Measurements from ENCODE around the gene SLC45A1. TPM values are rescaled to one million over a fixed set of nuclear protein-coding genes. Genes with fewer than 3 reads are reported as not detected.

SLC45A1 gene
- total RNA-seq, 2 donors from 2014 or later: 4.3 to 5.2 TPM

DNA sequence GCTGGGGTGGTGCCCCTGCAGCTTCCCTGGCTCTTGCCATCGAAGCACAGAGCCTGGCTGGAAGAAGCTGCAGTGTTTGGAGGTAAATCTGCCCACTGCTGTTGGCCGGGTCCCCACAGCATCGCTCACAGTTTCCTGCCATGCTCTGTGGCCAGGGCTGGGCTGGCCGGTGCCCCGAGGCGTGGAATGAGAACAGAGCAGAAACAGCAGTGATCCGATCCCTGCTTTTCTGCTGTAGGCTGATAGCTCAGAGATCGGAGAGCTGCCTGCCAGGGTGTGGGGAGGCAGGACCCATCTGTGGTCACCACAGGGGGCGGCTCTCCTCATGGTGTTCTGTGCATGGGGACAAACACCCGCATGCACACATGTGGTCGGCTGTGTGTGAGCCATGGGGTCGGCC is 11.5 kb downstream of the SLC45A1 start:
- Histone ChIP-seq H3K4me3 (no peak overlapping the region), H3K9me3 (no peaks in the 10 kb centered on the region), H3K27me3 (replicated peaks; ENCODE audit: insufficient read depth) (no peaks in the 10 kb centered on the region), H3K4me1 (replicated peaks) (no peaks in the 10 kb centered on the region), H3K36me3 (no peaks in the 10 kb centered on the region), H3K27ac (no peak overlapping the region)
- TF ChIP-seq POLR2A (IDR thresholded peaks at IDR 0.05): no peak
- intact Hi-C loops (cut with DNase I): no loop called here
- DNase-seq (ENCODE audit: low spot score): no peak
- WGBS: 86% methylated on average over 12 of the region's 12 CpGs

DNA sequence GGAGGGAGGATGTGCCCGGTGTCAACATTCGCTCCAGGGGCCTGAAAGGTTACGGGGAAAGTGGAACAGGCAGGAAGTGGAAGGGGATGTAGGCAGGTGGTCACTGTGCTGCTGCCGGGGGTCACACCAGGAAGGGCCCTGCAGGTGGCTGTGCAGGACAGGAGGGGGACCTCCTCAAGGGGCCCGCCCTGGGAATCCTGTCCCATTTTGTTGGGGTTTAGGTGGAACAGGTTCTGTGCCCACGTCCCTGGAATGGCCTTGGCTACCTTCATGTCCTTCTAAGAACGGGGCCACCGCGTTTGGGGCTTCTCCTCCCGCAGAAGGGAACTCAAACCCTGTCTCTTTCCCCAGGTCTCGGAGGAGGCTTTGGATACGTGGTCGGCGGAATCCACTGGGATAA is 11.9 kb downstream of the SLC45A1 start:
- DNase-seq (ENCODE audit: low spot score): no peak
- intact Hi-C loops (cut with DNase I): no loop called here
- WGBS: 92% methylated on average over 14 of the region's 14 CpGs
- TF ChIP-seq POLR2AphosphoS5 (IDR thresholded peaks at IDR 0.05): no peak
- no peak for TF ChIP-seq POLR2A (IDR thresholded peaks at IDR 0.05)
- TF ChIP-seq, protein P1, sequence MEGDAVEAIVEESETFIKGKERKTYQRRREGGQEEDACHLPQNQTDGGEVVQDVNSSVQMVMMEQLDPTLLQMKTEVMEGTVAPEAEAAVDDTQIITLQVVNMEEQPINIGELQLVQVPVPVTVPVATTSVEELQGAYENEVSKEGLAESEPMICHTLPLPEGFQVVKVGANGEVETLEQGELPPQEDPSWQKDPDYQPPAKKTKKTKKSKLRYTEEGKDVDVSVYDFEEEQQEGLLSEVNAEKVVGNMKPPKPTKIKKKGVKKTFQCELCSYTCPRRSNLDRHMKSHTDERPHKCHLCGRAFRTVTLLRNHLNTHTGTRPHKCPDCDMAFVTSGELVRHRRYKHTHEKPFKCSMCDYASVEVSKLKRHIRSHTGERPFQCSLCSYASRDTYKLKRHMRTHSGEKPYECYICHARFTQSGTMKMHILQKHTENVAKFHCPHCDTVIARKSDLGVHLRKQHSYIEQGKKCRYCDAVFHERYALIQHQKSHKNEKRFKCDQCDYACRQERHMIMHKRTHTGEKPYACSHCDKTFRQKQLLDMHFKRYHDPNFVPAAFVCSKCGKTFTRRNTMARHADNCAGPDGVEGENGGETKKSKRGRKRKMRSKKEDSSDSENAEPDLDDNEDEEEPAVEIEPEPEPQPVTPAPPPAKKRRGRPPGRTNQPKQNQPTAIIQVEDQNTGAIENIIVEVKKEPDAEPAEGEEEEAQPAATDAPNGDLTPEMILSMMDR (IDR thresholded peaks at IDR 0.05): no peak
- H3K4me3 ChIP-seq: no peak overlapping the region
- no peaks in the 10 kb centered on the region for H3K36me3 ChIP-seq
- no peaks in the 10 kb centered on the region for H3K4me1 ChIP-seq (replicated peaks)
- H3K27me3 ChIP-seq (replicated peaks; ENCODE audit: insufficient read depth): no peaks in the 10 kb centered on the region
- no peaks in the 10 kb centered on the region for H3K9me3 ChIP-seq
- no peak overlapping the region for H3K27ac ChIP-seq

DNA sequence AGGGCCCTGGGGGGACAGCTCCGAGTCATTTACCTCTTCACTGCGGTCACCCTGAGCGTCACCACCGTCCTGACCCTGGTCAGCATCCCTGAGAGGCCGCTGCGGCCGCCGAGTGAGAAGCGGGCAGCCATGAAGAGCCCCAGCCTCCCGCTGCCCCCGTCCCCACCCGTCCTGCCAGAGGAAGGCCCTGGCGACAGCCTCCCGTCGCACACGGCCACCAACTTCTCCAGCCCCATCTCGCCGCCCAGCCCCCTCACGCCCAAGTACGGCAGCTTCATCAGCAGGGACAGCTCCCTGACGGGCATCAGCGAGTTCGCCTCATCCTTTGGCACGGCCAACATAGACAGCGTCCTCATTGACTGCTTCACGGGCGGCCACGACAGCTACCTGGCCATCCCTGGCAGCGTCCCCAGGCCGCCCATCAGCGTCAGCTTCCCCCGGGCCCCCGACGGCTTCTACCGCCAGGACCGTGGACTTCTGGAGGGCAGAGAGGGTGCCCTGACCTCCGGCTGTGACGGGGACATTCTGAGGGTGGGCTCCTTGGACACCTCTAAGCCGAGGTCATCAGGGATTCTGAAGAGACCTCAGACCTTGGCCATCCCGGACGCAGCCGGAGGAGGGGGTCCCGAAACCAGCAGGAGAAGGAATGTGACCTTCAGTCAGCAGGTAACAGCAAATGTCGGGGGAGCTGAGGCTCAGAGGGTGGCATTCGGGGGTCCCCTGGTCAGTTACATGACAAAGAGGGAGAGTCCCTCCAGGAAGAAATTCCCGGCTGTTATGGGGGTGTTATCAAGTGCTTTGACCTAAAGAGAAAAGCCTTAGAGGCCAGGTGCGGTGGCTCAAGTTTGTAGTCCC is 12.6 kb downstream of the SLC45A1 start:
- intact Hi-C loops (cut with DNase I): no loop called here
- Histone ChIP-seq H3K27ac (no peak overlapping the region), H3K4me3 (no peak overlapping the region), H3K4me1 (replicated peaks) (no peaks in the 10 kb centered on the region), H3K9me3 (no peaks in the 10 kb centered on the region), H3K36me3 (no peaks in the 10 kb centered on the region), H3K27me3 (replicated peaks; ENCODE audit: insufficient read depth) (no peaks in the 10 kb centered on the region)
- WGBS: 95% methylated on average over 42 of the region's 47 CpGs
- DNase-seq (ENCODE audit: low spot score): no peak
- TF ChIP-seq, protein P1 (IDR thresholded peaks at IDR 0.05): no peak
- no peak for TF ChIP-seq POLR2A (IDR thresholded peaks at IDR 0.05)
- TF ChIP-seq POLR2AphosphoS5 (IDR thresholded peaks at IDR 0.05): no peak

DNA sequence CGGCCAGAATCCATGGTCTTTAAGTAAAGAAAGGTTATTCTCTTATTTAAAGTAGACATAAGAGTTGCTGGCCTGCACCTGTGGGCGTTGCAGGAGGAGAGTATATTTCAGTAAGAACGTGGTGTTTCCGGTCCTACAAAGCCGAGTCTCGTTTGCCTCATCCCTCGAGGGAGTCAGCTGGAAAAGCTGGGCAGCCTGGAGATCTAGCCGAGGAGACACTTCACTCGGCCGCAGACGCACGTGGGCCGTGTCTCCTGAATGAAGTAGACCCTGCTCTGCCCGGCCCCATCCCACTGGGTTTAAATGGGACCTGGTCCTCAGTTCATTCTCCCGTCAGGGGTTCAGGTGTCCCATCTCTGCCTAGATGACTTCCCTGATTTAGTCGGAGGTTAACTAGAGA is 14.9 kb downstream of the SLC45A1 start:
- no peaks in the 10 kb centered on the region for H3K36me3 ChIP-seq
- TF ChIP-seq POLR2A (IDR thresholded peaks at IDR 0.05) (no peak), POLR2AphosphoS5 (IDR thresholded peaks at IDR 0.05) (no peak)
- 94% methylated on average over 16 of the region's 16 CpGs for WGBS
- H3K4me1 ChIP-seq (replicated peaks): no peaks in the 10 kb centered on the region
- H3K4me3 ChIP-seq: no peak overlapping the region
- no peaks in the 10 kb centered on the region for H3K27me3 ChIP-seq (replicated peaks; ENCODE audit: insufficient read depth)
- intact Hi-C loops (cut with DNase I): no loop called here
- H3K27ac ChIP-seq: no peak overlapping the region
- H3K9me3 ChIP-seq: no peaks in the 10 kb centered on the region
- no peak for DNase-seq (ENCODE audit: low spot score)

DNA sequence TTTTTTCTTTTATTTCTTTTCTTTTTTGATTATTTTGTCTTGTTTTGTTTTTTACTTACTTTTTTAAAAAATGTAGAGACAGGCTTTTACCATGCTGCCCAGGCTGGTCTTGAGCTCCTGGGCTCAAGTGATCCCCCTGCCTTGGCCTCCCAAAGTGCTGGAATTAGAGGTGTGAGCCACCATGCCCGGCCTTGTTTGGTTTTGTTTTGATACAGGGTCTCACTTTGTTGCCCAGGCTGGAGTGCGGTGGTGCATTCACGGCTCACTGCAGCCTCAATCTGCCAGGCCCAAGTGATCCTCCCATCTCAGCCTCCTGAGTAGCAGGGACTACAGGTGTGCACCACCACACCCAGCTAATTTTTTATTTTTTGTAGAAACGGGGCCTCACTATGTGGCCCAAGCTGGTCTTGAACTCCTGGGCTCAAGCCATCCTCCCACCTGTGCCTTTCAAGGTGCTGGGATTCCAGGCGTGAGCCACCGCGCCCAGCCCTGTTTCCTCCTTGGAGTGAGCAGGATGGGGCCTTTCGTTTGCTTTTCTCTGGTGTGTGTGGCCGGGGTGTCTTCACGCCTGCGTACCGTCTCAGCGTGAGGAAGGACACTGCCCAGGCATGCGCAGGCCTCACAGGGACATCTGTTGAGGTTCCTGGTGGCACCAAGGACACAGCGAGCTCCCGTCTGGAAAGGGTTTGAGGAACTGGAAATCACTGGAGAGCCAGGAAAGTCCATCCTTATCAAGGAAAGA is 15.5 kb downstream of the SLC45A1 start:
- Histone ChIP-seq H3K9me3 (no peaks in the 10 kb centered on the region), H3K27ac (peak overlapping the region in 1 of 2 donors; percentile 15), H3K4me1 (replicated peaks) (no peaks in the 10 kb centered on the region), H3K36me3 (no peaks in the 10 kb centered on the region), H3K27me3 (replicated peaks; ENCODE audit: insufficient read depth) (no peaks in the 10 kb centered on the region), H3K4me3 (no peak overlapping the region)
- 85% methylated on average over 16 of the region's 16 CpGs for WGBS
- no peak for DNase-seq (ENCODE audit: low spot score)
- TF ChIP-seq POLR2AphosphoS5 (IDR thresholded peaks at IDR 0.05): no peak
- TF ChIP-seq, protein P1 (IDR thresholded peaks at IDR 0.05): no peak
- TF ChIP-seq POLR2A (IDR thresholded peaks at IDR 0.05): no peak
- intact Hi-C loops (cut with DNase I): no loop called here

Measured in prostate gland (tissue), 2 donors.